K562 (cell line): ENCODE measurements around the gene SLC4A2. TPM values are rescaled to one million over a fixed set of nuclear protein-coding genes. Genes with fewer than 3 reads are reported as not detected.

ENCODE experiments used
- ATAC-seq: fragments of 200-7000 bp; cut with Tn5 transposase; 3 replicates; pipeline ENCODE4 v1.9.1; 2020; ENCODE audit warnings: moderate library complexity
- BruUV-seq: library from RNA; stranded (reverse); fragments of 400-500 nt; replicated peaks from 2 replicates; lab custom pipeline; 2021; lab: Mats Ljungman, UMichigan
- CTCF ChIA-PET: fragments of 300-600 bp; formaldehyde crosslinking; extraction: SDS; loops from one replicate; lab custom pipeline; 2021; ENCODE audit warnings: low intra/inter-chr PET ratio; lab: Yijun Ruan, JAX
- POLR2A ChIA-PET: fragments of 300-600, 350-650 bp; sonication (Branson Sonifier 250); formaldehyde crosslinking; extraction: SDS; loops from one replicate; lab custom pipeline; 2021; ENCODE audit warnings: antibody characterized with exemption, inconsistent platforms; lab: Yijun Ruan, JAX
- DNase-seq, 4 experiments: peaks; one replicate each; pipeline versions ENCODE4 v3.0.0 to v3.0.0-alpha.2; 2011 to 2018; ENCODE audit warnings: low spot score in 3 of 4, mixed read lengths in 3 of 4; ENCODE audit errors: extremely low read depth in 1 of 4
- FAIRE-seq: peaks from 2 replicates; lab custom pipeline; 2011; peaks lifted over from hg19 to GRCh38; lab: Jason Lieb, UNC
- H2AFZ ChIP-seq: 2 replicates; pipeline ENCODE4 v1.6.0; 2011; ENCODE audit warnings: low read depth, low read length, control low read depth, inconsistent platforms
- H3K27ac ChIP-seq: fragments of 200-600 bp; 3 replicates; pipeline ENCODE4 v1.8.0; 2011; ENCODE audit warnings: low read depth, mild to moderate bottlenecking, control low read depth, inconsistent platforms, low read length, moderate library complexity, mixed read lengths; ENCODE audit errors: extremely low read depth
- H3K27me3 ChIP-seq, 2 experiments: fragments of 300-600 bp in 1 of 2; 2 replicates in 1 of 2; 3 replicates in 1 of 2; pipeline versions ENCODE4 v1.6.0 to v1.8.0; 2011; ENCODE audit warnings: inconsistent platforms in 2 of 2, low read length in 2 of 2, mild to moderate bottlenecking in 1 of 2, mixed read lengths in 1 of 2, moderate library complexity in 1 of 2; ENCODE audit not compliant: control insufficient read depth in 2 of 2, insufficient read depth in 2 of 2
- H3K36me3 ChIP-seq: fragments of 300-600 bp; 3 replicates; pipeline ENCODE4 v1.8.0; 2011; ENCODE audit warnings: mild to moderate bottlenecking, low read length, inconsistent platforms; ENCODE audit not compliant: control insufficient read depth, insufficient read depth
- H3K4me1 ChIP-seq, 2 experiments: fragments of 200-600 bp in 1 of 2; replicated peaks in 1 of 2; 2 replicates in 1 of 2; 3 replicates in 1 of 2; pipeline versions ENCODE4 v1.5.1 to v1.8.0; 2011; ENCODE audit warnings: inconsistent platforms in 2 of 2, low read length in 2 of 2, mild to moderate bottlenecking in 1 of 2, mixed read lengths in 1 of 2, moderate library complexity in 1 of 2; ENCODE audit not compliant: control insufficient read depth in 2 of 2, insufficient read depth in 2 of 2
- H3K4me2 ChIP-seq: 2 replicates; pipeline ENCODE4 v1.6.1; 2011; ENCODE audit warnings: low read length, control low read depth, inconsistent platforms, mixed read lengths; ENCODE audit not compliant: insufficient read depth
- H3K4me3 ChIP-seq: fragments of 200-600 bp; sonication (generic), shearing (Covaris generic); 2 replicates; pipeline ENCODE4 v1.5.1; 2016; ENCODE audit warnings: control low read depth, inconsistent platforms
- H3K79me2 ChIP-seq: fragments of 200-600 bp; 3 replicates; pipeline ENCODE4 v1.8.0; 2011; ENCODE audit warnings: low read length, inconsistent platforms; ENCODE audit not compliant: control insufficient read depth, insufficient read depth
- H3K9ac ChIP-seq, 2 experiments: 2 replicates each; pipeline versions ENCODE4 v1.6.0 to v1.6.1; 2011; ENCODE audit warnings: low read depth in 2 of 2, low read length in 2 of 2, control low read depth in 1 of 2, inconsistent platforms in 1 of 2, mild to moderate bottlenecking in 1 of 2, mixed read lengths in 1 of 2; ENCODE audit not compliant: insufficient read depth in 1 of 2
- H3K9me1 ChIP-seq: one replicate; pipeline ENCODE4 v1.6.0; 2011; ENCODE audit warnings: inconsistent platforms, mild to moderate bottlenecking, low read length, moderate library complexity; ENCODE audit not compliant: control insufficient read depth, insufficient read depth
- H3K9me3 ChIP-seq: replicated peaks from 2 replicates; pipeline ENCODE4 v1.5.1; 2011; ENCODE audit warnings: low read depth, low read length, inconsistent platforms; ENCODE audit not compliant: control insufficient read depth, insufficient read depth
- H4K20me1 ChIP-seq: replicated peaks from 2 replicates; pipeline ENCODE4 v1.6.1; 2011; ENCODE audit warnings: low read length, inconsistent platforms, mixed read lengths; ENCODE audit not compliant: control insufficient read depth, insufficient read depth
- CGGBP1 ChIP-seq: fragments of 250-450 bp; sonication (Bioruptor Pico); IDR thresholded peaks from 2 replicates; pipeline ENCODE4 v1.9.0; 2021; ENCODE audit warnings: mild to moderate bottlenecking
- CHAMP1 ChIP-seq: fragments of 450-650 bp; IDR thresholded peaks from 2 replicates; pipeline ENCODE4 v1.6.1; 2016; ENCODE audit warnings: mild to moderate bottlenecking
- ELK1 ChIP-seq: sonication (generic); formaldehyde crosslinking; IDR thresholded peaks from 2 replicates; pipeline ENCODE4 v1.8.1; 2022; ENCODE audit warnings: missing genetic modification reagents
- HES1 ChIP-seq: fragments of 450-650 bp; IDR thresholded peaks from 2 replicates; pipeline ENCODE4 v1.6.1; 2016; ENCODE audit warnings: low read depth, mild to moderate bottlenecking, moderate library complexity
- MBD1 ChIP-seq: fragments of 250-450 bp; sonication (Bioruptor Pico); IDR thresholded peaks from 2 replicates; pipeline ENCODE4 v1.8.0; 2022; ENCODE audit warnings: inconsistent platforms
- RCOR1 ChIP-seq, 2 experiments: IDR thresholded peaks; 2 replicates each; pipeline ENCODE4 v1.6.1; 2012; ENCODE audit warnings: low read depth in 2 of 2, low read length in 2 of 2, borderline replicate concordance in 1 of 2, improper control_type of control experiment in 1 of 2
- SMARCB1 ChIP-seq: IDR thresholded peaks from 2 replicates; pipeline ENCODE4 v1.6.1; 2011; ENCODE audit warnings: improper control_type of control experiment, low read depth; ENCODE audit not compliant: insufficient read length
- ZZZ3 ChIP-seq: fragments of 450-650 bp; IDR thresholded peaks from 2 replicates; pipeline ENCODE4 v1.6.1; 2016; ENCODE audit warnings: antibody characterized with exemption, mild to moderate bottlenecking, moderate library complexity
- WGBS: fragments of 100-300 bp; shearing (Covaris generic); methylation state at CpG from one replicate; pipeline ENCODE4 v1.1.6; 2016; ENCODE audit warnings: low coverage, mixed read lengths; ENCODE audit not compliant: insufficient coverage; ENCODE audit errors: missing lambda C conversion rate; 5-methylcytosine and 5-hydroxymethylcytosine counted together
- in situ Hi-C: fragments of 300-500 bp; cut with MboI; formaldehyde crosslinking; loops from 4 replicates; pipeline ENCODE4 v1.15.0; 2018; ENCODE audit warnings: inconsistent platforms, mixed read lengths
- intact Hi-C: fragments of 100-400 bp; cut with micrococcal nuclease; formaldehyde crosslinking; loops from 2 replicates; pipeline ENCODE4 v1.14.2; 2022
- polyA plus RNA-seq, 8 experiments: library from polyadenylated mRNA; depleted of rRNA in 4 of 8; stranded (reverse) in 5 of 8; unstranded in 3 of 8; fragments of >200 nt; fragmentation: Nextera tagmentation in 2 of 8; fragmentation: Illumina TruSeq in 1 of 8; extraction: Ambion mirVana in 2 of 8; extraction: Trizol in 1 of 8; gene quantifications; 2 replicates each; pipeline versions ENCODE4 v1.2.1 to v1.2.3, GENCODE V29; 2011 to 2014; ENCODE audit warnings: inconsistent platforms in 1 of 8, missing spikeins in 1 of 8
- total RNA-seq, 7 experiments: library from RNA; depleted of rRNA in 6 of 7; stranded (reverse); fragments of >200 nt in 6 of 7; fragmentation: Illumina TruSeq in 2 of 7; extraction: Trizol in 2 of 7; gene quantifications; 2 replicates each; pipeline versions ENCODE4 v1.2.1 to v1.2.3, GENCODE V29; 2011 to 2021; ENCODE audit warnings: low replicate concordance in 1 of 7

The SLC4A2 gene
- total and polyA plus RNA-seq, 9 of the 15 experiments (the other 6 are each of a cell fraction or from before 2014, with no cell fraction given) = 11.4 to 375 (median 130) TPM

GRCh38 chr7:151085691-151086620 is 26.6 kb downstream of the SLC4A2 start, which contains the start of gene AGAP3 (continued):
- TF ChIP-seq RCOR1 (IDR thresholded peaks at IDR 0.05; ENCODE audit: borderline replicate concordance in 1 of 2, low read depth in 2 of 2, low read length in 2 of 2) = peak; percentile 25 to 42; a peak in 2 of 4 replicates
- TF ChIP-seq, all 486 proteins: peak for 145

GRCh38 chr7:151086802-151087244 is 27.4 kb downstream of the SLC4A2 start:
- H3K9me1 ChIP-seq = peaks cover 9% of the 10 kb centered on the region
- POLR2A ChIA-PET = interaction anchor here (0.6 to 2.2 kb wide), 5 partner anchors 9 to 70 kb away, joined by 3 to 7 read pairs (median 3); no protein-coding TSS in a partner anchor
- no peaks in the 10 kb centered on the region for H3K9me3 ChIP-seq
- peaks cover 38% of the 10 kb centered on the region for H4K20me1 ChIP-seq
- peak overlapping the region; percentile 81 for H3K27ac ChIP-seq
- peak overlapping the region; percentile 67 for H3K4me3 ChIP-seq
- BruUV-seq = no TSS peak
- H3K36me3 ChIP-seq = peaks cover 43% of the 10 kb centered on the region; the same call in 2 of the 3 replicates
- H3K4me2 ChIP-seq = peak overlapping the region; percentile 88
- H3K79me2 ChIP-seq = peaks cover 68% of the 10 kb centered on the region
- intact Hi-C loops = loop anchor here (1.0 to 10.0 kb wide), 2 partner anchors 85 to 772 kb away; no protein-coding TSS in a partner anchor
- in situ Hi-C loops = no loop called here
- peak overlapping the region; percentile 84 to 98 for H3K9ac ChIP-seq
- H3K27me3 ChIP-seq = no peaks in the 10 kb centered on the region
- no peak for FAIRE-seq
- 0 out of 2 replicates have a peak overlapping the region, but pooled peaks have one; percentile 10 for H2AFZ ChIP-seq
- ATAC-seq = peak; percentile 0; the same call in 1 of the 3 replicates
- H3K4me1 ChIP-seq = peaks cover 46 to 78% of the 10 kb centered on the region in 2 experiments
- CTCF ChIA-PET = interaction anchor here (0.8 to 1.7 kb wide), 3 partner anchors 22 to 27 kb away, joined by 3 to 4 read pairs (median 4); partner anchors contain the start of gene SLC4A2
- under 1% methylated on average over 37 of the region's 56 CpGs for WGBS
- peak in 3 of 4 experiments; percentile 48 to 68 (median 50) for DNase-seq
- TF ChIP-seq HES1 (0 out of 2 replicates have a peak, but pooled peaks have one; percentile 17), CGGBP1 (CRISPR knock-in tag) (no peak), ELK1 (no peak), SMARCB1 (no peak), ZZZ3 (no peak), MBD1 (no peak), CHAMP1 (no peak)
